Measurements from ENCODE around the gene LGALS4. TPM values are rescaled to one million over a fixed set of nuclear protein-coding genes. Genes with fewer than 3 reads are reported as not detected.

Gene LGALS4
- polyA plus RNA-seq, 1 of the 3 experiments (the other 2 are of a cell fraction) = 0.21 TPM

DNA sequence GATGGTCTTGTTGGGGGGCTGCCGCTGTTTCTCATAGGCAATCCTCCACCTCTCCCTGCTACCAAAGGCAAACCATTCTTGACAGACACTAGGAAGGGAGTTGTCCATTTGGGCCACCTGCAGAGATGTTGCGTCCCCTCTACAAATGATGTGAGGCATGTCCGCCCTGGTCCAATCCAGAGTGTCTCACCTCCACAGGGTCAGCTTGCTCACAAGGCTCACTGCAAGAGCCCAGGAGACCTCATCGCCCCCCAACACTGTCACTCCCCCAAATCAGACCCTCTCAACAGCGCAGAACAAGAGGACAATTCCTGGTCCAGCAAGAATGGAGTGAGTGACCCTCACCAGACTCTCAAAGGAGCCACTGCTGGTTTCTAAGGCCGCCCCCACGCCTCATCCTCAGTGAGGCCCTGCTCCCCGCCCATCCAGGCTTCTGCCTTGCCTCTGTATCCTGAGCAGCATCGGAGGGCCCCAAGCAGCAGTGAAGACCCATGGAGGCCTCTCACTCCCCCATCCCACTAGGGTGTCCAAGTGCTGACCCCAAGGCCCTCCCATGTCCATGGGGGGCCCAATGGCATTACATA, 30.5 kb upstream of the LGALS4 start:
- no peak overlapping the region for H3K9ac ChIP-seq
- H3K27ac ChIP-seq (ENCODE audit: low read depth in 2 of 2, low read length in 1 of 2) = no peak overlapping the region
- CTCF ChIA-PET = interaction anchor here (1.2 kb wide), 1 partner anchor 44 kb away, joined by 3 read pairs; no protein-coding TSS in a partner anchor
- no peak overlapping the region for H2AFZ ChIP-seq (ENCODE audit: low read depth)
- H3K27me3 ChIP-seq (ENCODE audit: insufficient read depth) = no peaks in the 10 kb centered on the region
- H3K36me3 ChIP-seq (replicated peaks in 1 of 2; ENCODE audit: control insufficient read depth in 1 of 2, insufficient read depth in 2 of 2, low read length in 1 of 2) = peaks cover 84 to 88% of the 10 kb centered on the region in 2 experiments
- POLR2A ChIA-PET = no interaction called here
- H3K9me2 ChIP-seq = no peaks in the 10 kb centered on the region
- peaks cover 46% of the 10 kb centered on the region for H3F3A ChIP-seq (replicated peaks; ENCODE audit: insufficient read depth)
- H3K4me2 ChIP-seq = no peak overlapping the region
- peaks cover 25 to 32% of the 10 kb centered on the region in 2 experiments; a peak in 3 of 4 replicates for H3K4me1 ChIP-seq (ENCODE audit: control insufficient read depth in 1 of 2, insufficient read depth in 2 of 2, low read depth in 1 of 2, low read length in 1 of 2)
- peaks cover 94% of the 10 kb centered on the region for H4K20me1 ChIP-seq (ENCODE audit: insufficient read depth)
- no peak for TF ChIP-seq RXRA (IDR thresholded peaks at IDR 0.05; ENCODE audit: borderline replicate concordance, low read depth)
- TF ChIP-seq, protein P1, sequence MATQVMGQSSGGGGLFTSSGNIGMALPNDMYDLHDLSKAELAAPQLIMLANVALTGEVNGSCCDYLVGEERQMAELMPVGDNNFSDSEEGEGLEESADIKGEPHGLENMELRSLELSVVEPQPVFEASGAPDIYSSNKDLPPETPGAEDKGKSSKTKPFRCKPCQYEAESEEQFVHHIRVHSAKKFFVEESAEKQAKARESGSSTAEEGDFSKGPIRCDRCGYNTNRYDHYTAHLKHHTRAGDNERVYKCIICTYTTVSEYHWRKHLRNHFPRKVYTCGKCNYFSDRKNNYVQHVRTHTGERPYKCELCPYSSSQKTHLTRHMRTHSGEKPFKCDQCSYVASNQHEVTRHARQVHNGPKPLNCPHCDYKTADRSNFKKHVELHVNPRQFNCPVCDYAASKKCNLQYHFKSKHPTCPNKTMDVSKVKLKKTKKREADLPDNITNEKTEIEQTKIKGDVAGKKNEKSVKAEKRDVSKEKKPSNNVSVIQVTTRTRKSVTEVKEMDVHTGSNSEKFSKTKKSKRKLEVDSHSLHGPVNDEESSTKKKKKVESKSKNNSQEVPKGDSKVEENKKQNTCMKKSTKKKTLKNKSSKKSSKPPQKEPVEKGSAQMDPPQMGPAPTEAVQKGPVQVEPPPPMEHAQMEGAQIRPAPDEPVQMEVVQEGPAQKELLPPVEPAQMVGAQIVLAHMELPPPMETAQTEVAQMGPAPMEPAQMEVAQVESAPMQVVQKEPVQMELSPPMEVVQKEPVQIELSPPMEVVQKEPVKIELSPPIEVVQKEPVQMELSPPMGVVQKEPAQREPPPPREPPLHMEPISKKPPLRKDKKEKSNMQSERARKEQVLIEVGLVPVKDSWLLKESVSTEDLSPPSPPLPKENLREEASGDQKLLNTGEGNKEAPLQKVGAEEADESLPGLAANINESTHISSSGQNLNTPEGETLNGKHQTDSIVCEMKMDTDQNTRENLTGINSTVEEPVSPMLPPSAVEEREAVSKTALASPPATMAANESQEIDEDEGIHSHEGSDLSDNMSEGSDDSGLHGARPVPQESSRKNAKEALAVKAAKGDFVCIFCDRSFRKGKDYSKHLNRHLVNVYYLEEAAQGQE (IDR thresholded peaks at IDR 0.05; ENCODE audit: low read depth, low read length) = no peak
- no peak for TF ChIP-seq FOXM1 (IDR thresholded peaks at IDR 0.05; ENCODE audit: low read depth)
- no peak for TF ChIP-seq EZH2phosphoT487 (IDR thresholded peaks at IDR 0.05; ENCODE audit: borderline replicate concordance, low read depth)
- TF ChIP-seq, protein P2, sequence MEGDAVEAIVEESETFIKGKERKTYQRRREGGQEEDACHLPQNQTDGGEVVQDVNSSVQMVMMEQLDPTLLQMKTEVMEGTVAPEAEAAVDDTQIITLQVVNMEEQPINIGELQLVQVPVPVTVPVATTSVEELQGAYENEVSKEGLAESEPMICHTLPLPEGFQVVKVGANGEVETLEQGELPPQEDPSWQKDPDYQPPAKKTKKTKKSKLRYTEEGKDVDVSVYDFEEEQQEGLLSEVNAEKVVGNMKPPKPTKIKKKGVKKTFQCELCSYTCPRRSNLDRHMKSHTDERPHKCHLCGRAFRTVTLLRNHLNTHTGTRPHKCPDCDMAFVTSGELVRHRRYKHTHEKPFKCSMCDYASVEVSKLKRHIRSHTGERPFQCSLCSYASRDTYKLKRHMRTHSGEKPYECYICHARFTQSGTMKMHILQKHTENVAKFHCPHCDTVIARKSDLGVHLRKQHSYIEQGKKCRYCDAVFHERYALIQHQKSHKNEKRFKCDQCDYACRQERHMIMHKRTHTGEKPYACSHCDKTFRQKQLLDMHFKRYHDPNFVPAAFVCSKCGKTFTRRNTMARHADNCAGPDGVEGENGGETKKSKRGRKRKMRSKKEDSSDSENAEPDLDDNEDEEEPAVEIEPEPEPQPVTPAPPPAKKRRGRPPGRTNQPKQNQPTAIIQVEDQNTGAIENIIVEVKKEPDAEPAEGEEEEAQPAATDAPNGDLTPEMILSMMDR (IDR thresholded peaks at IDR 0.05) = no peak
- TF ChIP-seq POLR2AphosphoS5 (IDR thresholded peaks at IDR 0.05; ENCODE audit: low read depth, low read length) = no peak
- TF ChIP-seq NFIC (IDR thresholded peaks at IDR 0.05; ENCODE audit: borderline replicate concordance) = no peak
- no peak for TF ChIP-seq TEAD4 (IDR thresholded peaks at IDR 0.05; ENCODE audit: borderline replicate concordance, insufficient read depth)
- no peak for TF ChIP-seq GATA2 (CRISPR knock-in tag; IDR thresholded peaks at IDR 0.05)
- no peak for TF ChIP-seq FOSL2 (IDR thresholded peaks at IDR 0.05; ENCODE audit: borderline replicate concordance, low read depth)
- TF ChIP-seq PBX3 (IDR thresholded peaks at IDR 0.05) = no peak
- TF ChIP-seq NRF1 (IDR thresholded peaks at IDR 0.05; ENCODE audit: low read depth, low read length) = no peak
- TF ChIP-seq ELF1 (IDR thresholded peaks at IDR 0.05) = no peak
- TF ChIP-seq JUND (IDR thresholded peaks at IDR 0.05) = no peak
- no peak for TF ChIP-seq EP300 (IDR thresholded peaks at IDR 0.05; ENCODE audit: borderline replicate concordance in 1 of 2, low read depth in 1 of 2, low read length in 1 of 2)
- TF ChIP-seq RAD21 (IDR thresholded peaks at IDR 0.05; ENCODE audit: low read length) = no peak
- no peak for TF ChIP-seq MEF2A (IDR thresholded peaks at IDR 0.05; ENCODE audit: borderline replicate concordance, low read depth)
- no peak for TF ChIP-seq SIN3A (IDR thresholded peaks at IDR 0.05; ENCODE audit: borderline replicate concordance, low read depth, low read length)
- no peaks in the 10 kb centered on the region for H3K9me3 ChIP-seq
- peaks cover 86% of the 10 kb centered on the region for H3K79me2 ChIP-seq (ENCODE audit: insufficient read depth)
- no peak overlapping the region for H3K4me3 ChIP-seq (ENCODE audit: low read depth in 2 of 2, low read length in 1 of 2)
- DNase-seq = no peak
- WGBS (ENCODE audit: low lambda C conversion rate) = 98% methylated on average over 5 of the region's 9 CpGs
